OCI-LY3 (cell line): Measurements from ENCODE around the gene ZNF436.

ENCODE experiments used
- CTCF ChIP-seq: fragments of 200-600, 300-600 bp; sonication (generic); IDR thresholded peaks from 2 replicates; pipeline ENCODE4 v1.5.1; 2014; ENCODE audit warnings: antibody characterized with exemption, low read length, low read depth
- EZH2phosphoT487 ChIP-seq: fragments of 200-600 bp; shearing (Covaris generic); IDR thresholded peaks from 2 replicates; pipeline ENCODE4 v1.6.1; 2018; ENCODE audit warnings: antibody characterized with exemption, mixed run types, low read depth

- TF ChIP-seq CTCF: no peak
- TF ChIP-seq EZH2phosphoT487: no peak
These were observed 17.4 kb downstream of the ZNF436 start for GRCh38 chr1:23352096-23352695.
